ENCODE measurements around the gene PLB1. TPM values are rescaled to one million over a fixed set of nuclear protein-coding genes. Genes with fewer than 3 reads are reported as not detected.

PLB1 gene
- total and polyA plus RNA-seq, 9 of the 15 experiments (the other 6 are each of a cell fraction or from before 2014, with no cell fraction given), result 0.01 to 0.09 (median 0.07) TPM; not detected in 2

GRCh38 chr2:28583899-28584553, 88.2 kb downstream of the PLB1 start (continued):
- TF ChIP-seq ZNF407 (IDR thresholded peaks at IDR 0.05; ENCODE audit: low read depth) (no peak), SOX6 (IDR thresholded peaks at IDR 0.05) (0 out of 2 replicates have a peak, but pooled peaks have one; percentile 54), OTX1 (CRISPR knock-in tag; IDR thresholded peaks at IDR 0.05) (no peak), POU5F1 (IDR thresholded peaks at IDR 0.05; ENCODE audit: borderline replicate concordance, low read depth, low read length, partially characterized antibody) (no peak), TEAD1 (CRISPR knock-in tag; IDR thresholded peaks at IDR 0.05) (no peak; a peak in 1 of 4 replicates), MAFK (IDR thresholded peaks at IDR 0.05; ENCODE audit: low read length) (peak; percentile 86), SETDB1 (IDR thresholded peaks at IDR 0.05; ENCODE audit: low read length) (no peak), STAG1 (CRISPR knock-in tag; IDR thresholded peaks at IDR 0.05; ENCODE audit: borderline replicate concordance) (no peak), RBM34 (IDR thresholded peaks at IDR 0.05; ENCODE audit: borderline replicate concordance, insufficient read depth, low read length) (no peak), CBX3 (IDR thresholded peaks at IDR 0.05; ENCODE audit: borderline replicate concordance in 1 of 2, low read length in 2 of 2) (peak in 1 of 2 experiments; percentile 49; a peak in 2 of 3 replicates), RREB1 (CRISPR knock-in tag; IDR thresholded peaks at IDR 0.05) (no peak), SMARCE1 (IDR thresholded peaks at IDR 0.05) (peak; percentile 96), MED1 (CRISPR knock-in tag; IDR thresholded peaks at IDR 0.05; ENCODE audit: borderline replicate concordance) (no peak), HNRNPH1 (optimal IDR thresholded peaks at IDR 0.05; ENCODE audit: low read depth, low read length) (no peak), NBN (IDR thresholded peaks at IDR 0.05; ENCODE audit: low read depth) (peak; percentile 88)

Measured in K562 (cell line).